Omental fat pad (tissue), 4 donors: Measurements from ENCODE around the gene OSBPL10. TPM values are rescaled to one million over a fixed set of nuclear protein-coding genes. Genes with fewer than 3 reads are reported as not detected.
"Not testable (repeated sequence)": the region's sequence is repeated elsewhere in the genome, so short reads cannot be mapped to it uniquely, and the experiment has no call there.

Source experiments
- ATAC-seq: fragments of 150-250 bp; one replicate; pipeline ENCODE4 v1.9.1; 2016; ENCODE audit warnings: mild to moderate bottlenecking, moderate library complexity; ENCODE audit not compliant: low FRiP score
- DNase-seq: peaks from one replicate; pipeline ENCODE4 v3.0.0-alpha.2; 2019; ENCODE audit warnings: low spot score
- CTCF ChIP-seq, 3 donors: fragments of 450-650 bp; IDR thresholded peaks; one replicate each; pipeline ENCODE4 v1.5.1; 2016 to 2017; ENCODE audit warnings: antibody characterized with exemption in 3 of 3, mild to moderate bottlenecking in 3 of 3, moderate library complexity in 2 of 3
- total RNA-seq, 4 donors: library from RNA; depleted of rRNA; stranded (reverse); fragments of >200 nt; gene quantifications; one replicate each; pipeline ENCODE4 v1.1.0, GENCODE V29; 2016

OSBPL10 gene
- total RNA-seq, 4 donors from 2014 or later = 6.3 to 67.1 (median 10.5) TPM

DNA sequence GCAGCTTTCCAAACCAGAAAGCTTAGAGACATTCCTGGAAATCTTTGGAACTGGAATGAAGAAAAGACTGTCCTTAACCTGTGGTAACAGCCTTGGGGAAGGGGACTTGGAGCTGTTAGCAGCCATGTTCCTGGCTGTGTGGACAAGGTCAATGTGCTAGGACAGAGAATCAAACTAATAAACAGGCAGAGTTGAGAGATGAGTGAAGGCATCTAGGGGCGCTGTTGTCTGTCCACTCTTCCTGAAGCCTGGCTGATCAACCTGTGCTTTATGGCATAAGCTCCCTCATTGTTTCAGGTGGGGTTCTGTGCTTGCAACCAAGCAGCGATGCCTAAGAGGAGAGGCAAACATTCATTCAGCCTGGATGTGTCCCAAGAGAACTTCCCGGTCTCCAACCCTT lies 19.8 kb upstream of the OSBPL10 start:
- DNase-seq (no peak), ATAC-seq (no peak)
- no peak for TF ChIP-seq CTCF (IDR thresholded peaks at IDR 0.05)

- no peak for TF ChIP-seq CTCF (IDR thresholded peaks at IDR 0.05)
- no peak for ATAC-seq
Observed at GRCh38 chr3:31999907-32000439, 18.9 kb upstream of the OSBPL10 start.

DNA sequence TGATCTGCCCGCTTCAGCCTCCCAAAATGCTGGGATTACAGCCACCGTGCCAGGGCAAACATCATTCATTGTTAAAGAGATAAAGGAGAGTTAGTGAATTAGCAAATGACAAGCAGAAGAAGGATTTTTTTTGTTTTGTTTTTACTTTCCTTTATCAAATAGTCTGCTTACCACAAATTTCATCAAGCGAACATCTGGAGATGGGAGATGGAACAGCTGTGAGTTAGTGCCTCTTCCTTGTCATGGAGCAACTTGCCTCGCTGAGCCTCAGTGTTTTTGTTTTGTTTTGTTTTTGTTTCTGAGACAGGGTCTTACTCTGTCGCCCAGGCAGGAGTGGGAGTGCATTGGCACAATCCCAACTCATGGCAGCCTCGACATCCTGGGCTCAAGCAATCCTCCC lies 16.4 kb upstream of the OSBPL10 start:
- no peak for TF ChIP-seq CTCF (IDR thresholded peaks at IDR 0.05)
- DNase-seq = no peak
- ATAC-seq = no peak

More at GRCh38 chr3:31999907-32000439, 18.9 kb upstream of the OSBPL10 start:
- no peak for DNase-seq

DNA sequence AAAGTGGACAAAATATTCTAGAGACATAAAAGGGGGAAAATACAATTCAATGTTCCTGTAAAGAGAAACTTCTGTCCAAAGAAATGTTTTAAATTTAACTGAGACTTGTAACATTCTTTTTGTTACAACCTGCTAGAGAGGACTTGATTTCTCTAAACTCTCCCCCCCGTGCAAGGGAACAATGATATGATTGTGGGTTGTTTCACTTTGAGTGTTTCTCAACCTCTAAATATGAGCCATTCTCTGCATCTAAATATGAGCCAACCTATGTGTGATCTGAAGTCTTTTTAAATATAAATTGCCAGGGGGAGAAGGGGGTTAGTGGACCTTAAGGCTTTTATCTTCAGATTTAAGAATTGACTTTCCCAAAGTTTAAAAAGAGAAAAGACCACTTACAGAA lies 15.1 kb upstream of the OSBPL10 start:
- DNase-seq (no peak), ATAC-seq (no peak)
- TF ChIP-seq CTCF (IDR thresholded peaks at IDR 0.05) = no peak

- DNase-seq, ATAC-seq: not testable (repeated sequence)
Observed at GRCh38 chr3:31995026-31995425, 14.0 kb upstream of the OSBPL10 start.

DNA sequence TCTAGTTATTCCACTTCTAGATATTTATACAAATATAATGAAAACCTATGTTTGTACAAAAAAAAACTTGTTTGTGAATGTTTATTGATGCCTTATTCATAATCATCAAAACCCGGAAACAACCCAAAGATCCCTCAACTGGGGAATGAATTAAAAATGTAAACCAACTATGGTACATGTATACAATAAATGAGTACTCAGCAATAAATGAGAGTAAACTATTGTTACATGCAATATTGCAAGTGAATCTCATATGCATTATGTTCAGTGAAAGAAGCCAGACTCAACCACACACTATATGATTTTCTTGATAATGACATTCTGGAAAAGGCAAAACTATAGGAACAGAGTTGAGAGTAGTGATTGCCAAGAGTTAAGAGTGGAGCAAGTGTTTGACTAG lies 12.8 kb upstream of the OSBPL10 start:
- TF ChIP-seq CTCF (IDR thresholded peaks at IDR 0.05) = no peak
- ATAC-seq (no peak), DNase-seq (no peak)

- not testable (repeated sequence) for DNase-seq, ATAC-seq
Observed at GRCh38 chr3:31992995-31993394, 11.9 kb upstream of the OSBPL10 start.

GRCh38 chr3:31988271-31988670 lies 7.2 kb upstream of the OSBPL10 start:
- TF ChIP-seq CTCF (IDR thresholded peaks at IDR 0.05) = no peak
- ATAC-seq (no peak), DNase-seq (no peak)
